ENCODE data around the gene CUL4B.

CUL4B gene

GRCh38 chrX:120570011-120570600, 9.3 kb upstream of the CUL4B start:
- no peak overlapping the region for H3K4me3 ChIP-seq (ENCODE audit: low read depth, low read length)
- TF ChIP-seq CTCF (IDR thresholded peaks at IDR 0.05; ENCODE audit: insufficient read depth, low read depth, low read length, missing control alignments) = no peak
- DNase-seq (ENCODE audit: low read depth) = no peak

GRCh38 chrX:120568609-120569008, 7.8 kb upstream of the CUL4B start:
- no peak for DNase-seq (ENCODE audit: low read depth)
- H3K4me3 ChIP-seq (ENCODE audit: low read depth, low read length) = no peak overlapping the region

GRCh38 chrX:120568035-120568434, 7.3 kb upstream of the CUL4B start:
- no peak for DNase-seq (ENCODE audit: low read depth)
- H3K4me3 ChIP-seq (ENCODE audit: low read depth, low read length) = no peak overlapping the region
- no peak for TF ChIP-seq CTCF (IDR thresholded peaks at IDR 0.05; ENCODE audit: insufficient read depth, low read depth, low read length, missing control alignments)

More at GRCh38 chrX:120568609-120569008, 7.8 kb upstream of the CUL4B start:
- no peak for TF ChIP-seq CTCF (IDR thresholded peaks at IDR 0.05; ENCODE audit: insufficient read depth, low read depth, low read length, missing control alignments)

- DNase-seq (ENCODE audit: low read depth) = no peak
- no peak for TF ChIP-seq CTCF (IDR thresholded peaks at IDR 0.05; ENCODE audit: insufficient read depth, low read depth, low read length, missing control alignments)
- H3K4me3 ChIP-seq (ENCODE audit: low read depth, low read length) = no peak overlapping the region
Measured at GRCh38 chrX:120566817-120567216, 6.1 kb upstream of the CUL4B start.

GRCh38 chrX:120564925-120565324, 4.2 kb upstream of the CUL4B start:
- no peak for TF ChIP-seq CTCF (IDR thresholded peaks at IDR 0.05; ENCODE audit: insufficient read depth, low read depth, low read length, missing control alignments)
- DNase-seq (ENCODE audit: low read depth) = no peak
- no peak overlapping the region for H3K4me3 ChIP-seq (ENCODE audit: low read depth, low read length)

- TF ChIP-seq CTCF (IDR thresholded peaks at IDR 0.05; ENCODE audit: insufficient read depth, low read depth, low read length, missing control alignments) = no peak
- no peak overlapping the region for H3K4me3 ChIP-seq (ENCODE audit: low read depth, low read length)
Measured at GRCh38 chrX:120562569-120562926, 1.8 kb upstream of the CUL4B start.

More at GRCh38 chrX:120562569-120562926, 1.8 kb upstream of the CUL4B start:
- DNase-seq (ENCODE audit: low read depth) = no peak
